Tibial artery (tissue), 4 donors: Measurements from ENCODE around the gene LRCH4.

Experiments
- DNase-seq, 2 donors: peaks; one replicate each; pipeline ENCODE4 v3.0.0-alpha.2; 2019
- H3K27ac ChIP-seq, 2 donors: fragments of 200-600 bp; sonication (generic) in 1 of 2; 1 replicate in 1 of 2; 2 replicates in 1 of 2; pipeline ENCODE4 v1.5.1; 2018 to 2019; ENCODE audit warnings: mild to moderate bottlenecking in 1 of 2
- H3K27me3 ChIP-seq, 2 donors: fragments of 200-600 bp; sonication (generic) in 1 of 2; one replicate each; pipeline versions ENCODE4 v1.5.1 to v1.6.0; 2016 to 2019
- H3K36me3 ChIP-seq, 3 donors: fragments of 200-600 bp; sonication (generic) in 2 of 3; one replicate each; pipeline ENCODE4 v1.5.1; 2016 to 2019; ENCODE audit warnings: mild to moderate bottlenecking in 2 of 3
- H3K4me1 ChIP-seq, 4 donors: fragments of 200-600 bp; sonication (generic) in 2 of 4; 1 replicate in 3 of 4; 2 replicates in 1 of 4; pipeline ENCODE4 v1.5.1; 2016 to 2019
- H3K4me3 ChIP-seq, 2 donors: fragments of 200-600 bp; sonication (generic) in 1 of 2; 1 replicate in 1 of 2; 2 replicates in 1 of 2; pipeline ENCODE4 v1.5.1; 2018 to 2019; ENCODE audit warnings: mild to moderate bottlenecking in 2 of 2
- H3K9me3 ChIP-seq, 3 donors: fragments of 200-600 bp; sonication (generic) in 1 of 3; one replicate each; pipeline ENCODE4 v1.5.1; 2016 to 2019
- CTCF ChIP-seq, 2 experiments: fragments of 200-600 bp in 1 of 2; fragments of 450-650 bp in 1 of 2; IDR thresholded peaks; one replicate each; pipeline ENCODE4 v1.5.1; 2017 to 2019; ENCODE audit warnings: antibody characterized with exemption in 2 of 2, mild to moderate bottlenecking in 1 of 2, moderate library complexity in 1 of 2
- intact Hi-C: fragments of 100-400 bp; cut with DNase I; formaldehyde crosslinking; loops from one replicate; pipeline ENCODE4 v1.15.0; 2023; ENCODE audit warnings: low total_unique reads

The LRCH4 gene

GRCh38 chr7:100577103-100577502 is 8.8 kb downstream of the LRCH4 start:
- Histone ChIP-seq H3K4me3 (no peak overlapping the region), H3K27me3 (no peaks in the 10 kb centered on the region), H3K4me1 (peaks cover 0 to 9% (median 0%) of the 10 kb centered on the region in 4 donors), H3K9me3 (no peaks in the 10 kb centered on the region), H3K27ac (no peak overlapping the region), H3K36me3 (peaks cover 74 to 98% (median 79%) of the 10 kb centered on the region in 3 donors)
- intact Hi-C loops = no loop called here
- TF ChIP-seq CTCF (IDR thresholded peaks at IDR 0.05) = no peak
- DNase-seq = no peak

GRCh38 chr7:100576384-100576993 is 9.4 kb downstream of the LRCH4 start:
- Histone ChIP-seq H3K4me3 (no peak overlapping the region), H3K27ac (no peak overlapping the region), H3K4me1 (peaks cover 0 to 7% (median 0%) of the 10 kb centered on the region in 4 donors), H3K27me3 (no peaks in the 10 kb centered on the region), H3K36me3 (peaks cover 68 to 92% (median 72%) of the 10 kb centered on the region in 3 donors), H3K9me3 (no peaks in the 10 kb centered on the region)
- intact Hi-C loops = no loop called here
- no peak for TF ChIP-seq CTCF (IDR thresholded peaks at IDR 0.05)
- no peak for DNase-seq

DNA sequence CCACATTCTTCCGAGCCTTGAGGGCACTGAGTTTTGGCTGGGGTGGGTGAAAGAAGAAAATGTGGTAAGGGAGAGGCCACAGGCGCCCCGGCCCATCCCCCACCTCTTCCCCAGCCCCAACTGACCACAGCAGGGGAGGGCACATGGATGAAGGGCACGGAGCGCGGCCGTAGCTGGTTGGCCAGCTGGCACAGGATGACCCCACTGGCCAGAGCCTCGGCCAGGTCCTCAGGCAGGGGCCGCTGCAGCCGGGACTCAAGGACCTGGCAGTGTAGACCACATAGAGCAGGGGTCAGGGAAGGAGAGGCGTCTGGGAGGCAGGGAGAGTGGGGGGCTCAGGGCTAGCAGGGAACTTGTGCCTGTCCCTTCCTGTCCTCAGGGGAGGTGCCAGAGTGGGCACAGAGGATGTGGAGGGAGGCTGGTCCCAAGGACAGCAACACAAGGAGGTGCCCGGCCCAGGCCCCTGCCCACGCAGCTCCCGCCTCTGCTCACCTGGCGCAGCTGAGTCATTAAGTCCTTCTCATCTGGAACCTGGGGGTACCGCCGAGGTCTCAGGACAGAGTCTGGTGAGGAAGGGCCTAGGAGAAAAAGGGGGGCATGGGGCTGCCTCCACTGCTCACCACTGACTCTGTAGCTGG is 10.1 kb downstream of the LRCH4 start:
- DNase-seq = no peak
- intact Hi-C loops = no loop called here
- H3K4me3 ChIP-seq = no peak overlapping the region
- no peaks in the 10 kb centered on the region for H3K9me3 ChIP-seq
- H3K4me1 ChIP-seq = peaks cover 0 to 5% (median 2%) of the 10 kb centered on the region in 4 donors
- peaks cover 62 to 86% (median 66%) of the 10 kb centered on the region in 3 donors for H3K36me3 ChIP-seq
- no peak for TF ChIP-seq CTCF (IDR thresholded peaks at IDR 0.05)
- H3K27me3 ChIP-seq = no peaks in the 10 kb centered on the region
- no peak overlapping the region for H3K27ac ChIP-seq

DNA sequence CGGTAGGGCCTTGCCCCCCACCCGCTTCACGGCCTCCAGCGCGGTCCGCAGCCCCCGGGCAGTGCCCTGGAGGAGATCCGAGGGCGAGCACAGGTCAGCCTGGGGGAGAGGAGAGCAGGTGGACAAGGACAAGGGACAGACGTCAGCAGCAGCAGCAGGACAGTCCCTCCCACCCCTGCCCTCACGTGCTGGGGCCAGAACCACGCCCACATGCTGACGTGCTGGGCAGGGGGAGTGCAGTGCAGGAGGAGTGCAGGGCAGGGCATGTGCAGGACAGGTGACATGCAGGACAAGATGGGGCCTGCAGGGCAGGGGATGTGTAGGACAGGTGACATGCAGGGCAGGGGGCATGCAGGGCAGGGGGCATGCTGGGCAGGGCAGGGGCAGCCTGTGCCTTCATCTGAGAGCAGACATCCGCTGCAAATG is 10.7 kb downstream of the LRCH4 start:
- H3K27ac ChIP-seq = no peak overlapping the region
- intact Hi-C loops = no loop called here
- no peak overlapping the region for H3K4me3 ChIP-seq
- H3K36me3 ChIP-seq = peaks cover 59 to 80% (median 64%) of the 10 kb centered on the region in 3 donors
- peaks cover 0 to 10% (median 5%) of the 10 kb centered on the region in 4 donors for H3K4me1 ChIP-seq
- no peak for TF ChIP-seq CTCF (IDR thresholded peaks at IDR 0.05)
- H3K27me3 ChIP-seq = no peaks in the 10 kb centered on the region
- no peaks in the 10 kb centered on the region for H3K9me3 ChIP-seq
- DNase-seq = no peak

DNA sequence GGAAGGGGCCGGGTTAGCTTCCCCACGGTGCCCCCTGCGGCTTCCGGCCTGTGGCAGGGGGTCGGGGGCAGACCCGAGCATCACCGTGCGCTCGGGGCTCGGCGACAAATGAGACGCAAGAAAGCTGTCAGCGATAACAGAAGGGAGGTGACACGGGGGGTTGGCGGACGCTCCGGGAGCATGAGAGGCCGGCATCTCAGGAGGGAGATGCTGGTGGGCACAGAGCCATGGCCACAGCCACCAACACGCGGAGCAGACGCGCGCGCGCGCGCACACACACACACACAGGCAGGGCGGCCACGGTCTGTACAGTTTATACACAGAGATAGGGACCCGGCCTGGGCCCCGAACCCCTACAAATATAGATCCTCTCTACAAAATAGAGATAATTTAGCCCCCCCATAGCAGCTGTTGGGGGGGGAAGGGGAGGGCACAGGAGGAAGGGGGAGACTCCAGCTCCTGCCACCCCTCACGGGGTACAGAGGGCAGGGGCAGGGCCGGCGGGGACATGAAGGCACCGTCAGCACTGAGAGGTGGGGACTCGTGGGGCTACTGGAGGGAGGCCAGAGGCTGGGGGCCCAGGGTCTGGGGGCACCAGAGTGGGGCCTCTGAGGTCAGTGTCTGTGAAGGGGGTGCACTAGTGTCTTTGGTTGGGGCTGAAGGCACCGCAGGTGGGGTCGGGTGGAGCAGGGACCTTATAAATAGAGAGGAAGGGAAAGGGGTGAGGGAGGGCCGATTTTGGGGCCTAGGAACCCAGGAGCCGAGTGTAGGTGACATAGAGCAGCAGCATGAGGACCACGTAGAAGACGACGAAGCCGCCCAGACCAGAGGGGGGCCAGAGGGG is 11.3 kb downstream of the LRCH4 start:
- intact Hi-C loops = no loop called here

More for the DNA sequence above, 11.3 kb downstream of the LRCH4 start:
- no peak for DNase-seq
- Histone ChIP-seq H3K9me3 (no peaks in the 10 kb centered on the region), H3K36me3 (peaks cover 53 to 73% (median 57%) of the 10 kb centered on the region in 3 donors), H3K27ac (no peak overlapping the region), H3K27me3 (no peaks in the 10 kb centered on the region), H3K4me1 (peaks cover 0 to 17% (median 11%) of the 10 kb centered on the region in 4 donors), H3K4me3 (no peak overlapping the region)
- no peak for TF ChIP-seq CTCF (IDR thresholded peaks at IDR 0.05)
